Sigmoid colon (tissue), 7 donors: ENCODE results near the gene SPOCK1. TPM values are rescaled to one million over a fixed set of nuclear protein-coding genes. Genes with fewer than 3 reads are reported as not detected.

Experiments used
- DNase-seq: peaks from one replicate; pipeline ENCODE4 v3.0.0-alpha.2; 2019
- H3K27ac ChIP-seq, 4 donors: fragments of 200-600 bp; sonication (generic); one replicate each; pipeline ENCODE4 v1.5.1; 2016 to 2019; ENCODE audit warnings: mild to moderate bottlenecking in 1 of 4
- H3K27me3 ChIP-seq, 3 donors: fragments of 200-600 bp; sonication (generic); one replicate each; pipeline ENCODE4 v1.5.1; 2019; ENCODE audit warnings: mild to moderate bottlenecking in 1 of 3
- H3K36me3 ChIP-seq, 4 donors: fragments of 200-600 bp; sonication (generic); one replicate each; pipeline ENCODE4 v1.5.1; 2016 to 2019
- H3K4me1 ChIP-seq, 4 donors: fragments of 200-600 bp; sonication (generic); one replicate each; pipeline ENCODE4 v1.5.1; 2017 to 2019
- H3K4me3 ChIP-seq, 4 donors: fragments of 200-600 bp; sonication (generic); one replicate each; pipeline ENCODE4 v1.5.1; 2017 to 2019; ENCODE audit warnings: mild to moderate bottlenecking in 2 of 4, moderate library complexity in 1 of 4
- H3K9me3 ChIP-seq, 4 donors: fragments of 200-600 bp in 3 of 4; sonication (generic) in 3 of 4; one replicate each; pipeline versions ENCODE4 v1.5.1 to v1.6.1; 2013 to 2019
- EP300 ChIP-seq, 4 donors: sonication (generic); formaldehyde crosslinking; IDR thresholded peaks; one replicate each; pipeline ENCODE4 v1.6.1; 2017; ENCODE audit warnings: antibody characterized with exemption in 4 of 4
- POLR2A ChIP-seq, 2 donors: fragments of 450-650 bp; IDR thresholded peaks; one replicate each; pipeline ENCODE4 v1.6.1; 2016; ENCODE audit warnings: antibody characterized with exemption in 2 of 2, mild to moderate bottlenecking in 2 of 2, moderate library complexity in 2 of 2
- POLR2AphosphoS5 ChIP-seq, 4 donors: sonication (generic); formaldehyde crosslinking; IDR thresholded peaks; one replicate each; pipeline ENCODE4 v1.6.1; 2017; ENCODE audit warnings: antibody characterized with exemption in 4 of 4
- WGBS, 2 donors: extraction: QIAGEN DNeasy Blood & Tissue Kit; methylation state at CpG; one replicate each; pipeline ENCODE4 v1.1.7; 2013; 5-methylcytosine and 5-hydroxymethylcytosine counted together
- intact Hi-C: fragments of 100-400 bp; cut with DNase I; formaldehyde crosslinking; loops from one replicate; pipeline ENCODE4 v1.15.1; 2023
- polyA plus RNA-seq, 3 donors: library from polyadenylated mRNA; stranded (reverse); fragments of 200-250 nt; gene quantifications; one replicate each; pipeline ENCODE4 v1.2.3, GENCODE V29; 2013
- total RNA-seq, 4 donors: library from RNA; depleted of rRNA; stranded (reverse); fragments of >200 nt; gene quantifications; one replicate each; pipeline ENCODE4 v1.1.0, GENCODE V29; 2016
- TF ChIP-seq, protein P1 (sequence below), 4 experiments: fragments of 450-650 bp in 3 of 4; fragments of 200-600 bp in 1 of 4; IDR thresholded peaks; one replicate each; pipeline ENCODE4 v1.5.1; 2016 to 2019; ENCODE audit warnings: antibody characterized with exemption in 4 of 4, mild to moderate bottlenecking in 3 of 4, moderate library complexity in 2 of 4
- donor health status: healthy with polysubstance abuse.
- donor health status: Bipolar disorder and iron deficiency.
- donor health status: healthy.

SPOCK1 gene
- total and polyA plus RNA-seq, 7 donors: 2.4 to 104 (median 33.4) TPM

DNA sequence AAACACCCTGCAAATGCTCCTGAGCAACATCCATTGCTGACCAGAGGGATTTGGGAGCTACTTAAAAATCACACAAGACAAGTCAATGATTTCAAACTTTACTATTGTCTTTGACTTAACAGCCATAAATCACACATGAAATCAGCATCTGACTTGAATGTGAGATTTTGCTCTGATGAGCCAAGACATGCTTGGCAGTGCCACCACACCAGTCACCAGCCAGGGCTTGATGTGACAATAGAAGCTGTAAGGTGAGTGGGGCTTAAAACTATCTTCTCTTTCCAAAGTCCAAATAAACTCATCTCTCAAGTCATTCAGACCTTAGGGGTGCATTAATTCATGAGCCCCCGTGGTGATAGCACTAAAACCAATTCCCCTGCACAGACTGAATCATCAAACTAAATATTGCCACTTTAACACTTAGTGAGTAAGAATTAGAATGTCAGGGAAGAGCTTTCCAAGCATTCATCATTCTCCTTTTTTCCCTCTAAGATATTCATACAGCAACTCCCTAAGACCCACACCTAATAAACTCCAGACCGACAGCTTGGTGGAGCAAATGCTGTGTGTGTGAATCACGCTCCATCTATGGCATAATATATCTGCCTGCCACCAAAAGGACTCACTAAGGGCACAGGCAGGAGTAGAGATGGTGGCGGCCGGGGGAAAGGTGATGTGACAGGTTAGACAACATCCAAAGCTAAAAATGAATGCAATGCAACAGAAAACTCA is 119.4 kb downstream of the SPOCK1 start:
- TF ChIP-seq, protein P1, sequence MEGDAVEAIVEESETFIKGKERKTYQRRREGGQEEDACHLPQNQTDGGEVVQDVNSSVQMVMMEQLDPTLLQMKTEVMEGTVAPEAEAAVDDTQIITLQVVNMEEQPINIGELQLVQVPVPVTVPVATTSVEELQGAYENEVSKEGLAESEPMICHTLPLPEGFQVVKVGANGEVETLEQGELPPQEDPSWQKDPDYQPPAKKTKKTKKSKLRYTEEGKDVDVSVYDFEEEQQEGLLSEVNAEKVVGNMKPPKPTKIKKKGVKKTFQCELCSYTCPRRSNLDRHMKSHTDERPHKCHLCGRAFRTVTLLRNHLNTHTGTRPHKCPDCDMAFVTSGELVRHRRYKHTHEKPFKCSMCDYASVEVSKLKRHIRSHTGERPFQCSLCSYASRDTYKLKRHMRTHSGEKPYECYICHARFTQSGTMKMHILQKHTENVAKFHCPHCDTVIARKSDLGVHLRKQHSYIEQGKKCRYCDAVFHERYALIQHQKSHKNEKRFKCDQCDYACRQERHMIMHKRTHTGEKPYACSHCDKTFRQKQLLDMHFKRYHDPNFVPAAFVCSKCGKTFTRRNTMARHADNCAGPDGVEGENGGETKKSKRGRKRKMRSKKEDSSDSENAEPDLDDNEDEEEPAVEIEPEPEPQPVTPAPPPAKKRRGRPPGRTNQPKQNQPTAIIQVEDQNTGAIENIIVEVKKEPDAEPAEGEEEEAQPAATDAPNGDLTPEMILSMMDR (IDR thresholded peaks at IDR 0.05): no peak
- TF ChIP-seq POLR2AphosphoS5 (IDR thresholded peaks at IDR 0.05) (no peak), EP300 (IDR thresholded peaks at IDR 0.05) (no peak), POLR2A (IDR thresholded peaks at IDR 0.05) (no peak)
- Histone ChIP-seq H3K27me3 (no peaks in the 10 kb centered on the region), H3K27ac (no peak overlapping the region), H3K36me3 (no peaks in the 10 kb centered on the region), H3K9me3 (no peaks in the 10 kb centered on the region), H3K4me3 (no peak overlapping the region), H3K4me1 (peaks cover 0 to 27% (median 0%) of the 10 kb centered on the region in 4 donors)
- WGBS, 2 donors: 72 to 88% methylated on average over 5 of the region's 5 CpGs
- no peak for DNase-seq
- intact Hi-C loops: no loop called here

DNA sequence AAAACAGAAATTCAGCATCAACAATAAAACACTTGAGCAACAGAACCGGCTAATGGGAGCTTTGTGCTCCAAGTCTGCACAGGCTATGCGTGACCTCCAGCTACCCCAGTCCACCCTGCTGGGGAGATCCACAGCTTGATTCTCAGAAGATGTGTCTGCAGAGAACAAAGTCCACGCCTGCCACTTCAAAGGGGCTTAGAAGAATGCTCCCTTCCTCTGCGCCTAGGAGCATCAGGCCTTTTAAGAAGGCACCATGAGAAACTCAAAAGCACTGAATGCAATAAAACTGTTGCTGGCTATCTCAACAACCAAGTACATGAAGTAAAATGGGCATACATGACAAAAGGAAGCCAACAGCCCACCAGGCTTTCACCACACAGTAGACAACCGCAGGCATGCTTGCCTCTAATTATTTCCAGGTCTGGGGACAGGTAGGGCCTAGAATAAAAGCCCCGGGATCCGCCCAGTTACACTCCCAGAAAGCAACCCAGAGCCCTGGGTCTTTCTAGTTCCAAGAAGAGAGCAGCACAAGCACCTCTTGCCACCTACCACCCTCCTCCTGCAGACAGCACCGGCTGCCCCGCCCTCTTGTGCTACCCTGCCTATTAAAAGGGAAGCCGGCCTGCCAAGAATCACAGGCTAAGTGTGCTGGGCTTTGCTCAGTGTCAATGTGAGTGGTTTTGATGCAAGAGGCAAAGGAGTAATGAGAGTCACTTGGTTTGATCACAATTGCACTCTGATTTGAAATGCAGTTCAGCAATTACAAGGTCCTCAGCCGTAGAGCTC is 123.2 kb downstream of the SPOCK1 start:
- H3K4me3 ChIP-seq: no peak overlapping the region
- H3K4me1 ChIP-seq: peaks cover 0 to 27% (median 0%) of the 10 kb centered on the region in 4 donors
- H3K27me3 ChIP-seq: no peaks in the 10 kb centered on the region
- TF ChIP-seq POLR2AphosphoS5 (IDR thresholded peaks at IDR 0.05) (no peak), POLR2A (IDR thresholded peaks at IDR 0.05) (no peak), EP300 (IDR thresholded peaks at IDR 0.05) (no peak)
- TF ChIP-seq, protein P1 (IDR thresholded peaks at IDR 0.05): no peak
- 61 to 70% methylated on average over 11 of the region's 11 CpGs for WGBS, 2 donors
- intact Hi-C loops: no loop called here
- no peaks in the 10 kb centered on the region for H3K36me3 ChIP-seq
- DNase-seq: no peak
- no peaks in the 10 kb centered on the region for H3K9me3 ChIP-seq
- no peak overlapping the region for H3K27ac ChIP-seq

DNA sequence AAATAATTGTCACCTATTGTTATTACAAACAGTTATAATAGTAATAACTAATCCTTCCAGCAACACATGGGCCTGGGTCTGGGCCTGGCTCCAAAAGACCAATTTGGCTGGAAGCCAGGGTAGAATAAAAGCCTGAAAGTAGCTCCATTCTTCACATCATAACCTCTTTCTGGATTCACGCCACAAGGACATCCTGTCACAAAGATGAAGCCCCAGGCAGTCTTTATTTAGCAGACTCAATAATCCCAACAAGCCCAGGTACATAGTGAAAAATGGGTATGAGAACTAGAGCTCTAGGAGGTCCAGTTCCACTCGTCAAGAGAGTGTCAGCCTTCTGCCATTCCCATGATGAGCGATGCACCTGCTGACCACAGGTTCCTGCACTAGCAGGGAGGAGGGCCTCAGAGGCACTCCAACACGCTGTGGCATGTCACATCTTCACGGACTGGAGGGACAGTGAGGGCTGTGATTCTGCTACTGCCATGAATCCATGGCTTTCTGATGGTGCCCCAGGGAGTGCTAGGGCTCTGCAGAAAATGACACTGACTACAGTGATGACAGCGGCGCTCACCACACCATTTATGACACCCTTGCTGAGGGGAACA is 124.9 kb downstream of the SPOCK1 start:
- no peak overlapping the region for H3K4me3 ChIP-seq
- DNase-seq: no peak
- intact Hi-C loops: no loop called here
- 68 to 78% methylated on average over 7 of the region's 7 CpGs for WGBS, 2 donors
- no peaks in the 10 kb centered on the region for H3K9me3 ChIP-seq
- no peaks in the 10 kb centered on the region for H3K27me3 ChIP-seq
- H3K4me1 ChIP-seq: peaks cover 0 to 18% (median 0%) of the 10 kb centered on the region in 4 donors
- TF ChIP-seq POLR2AphosphoS5 (IDR thresholded peaks at IDR 0.05) (no peak), EP300 (IDR thresholded peaks at IDR 0.05) (no peak), POLR2A (IDR thresholded peaks at IDR 0.05) (no peak)
- TF ChIP-seq, protein P1 (IDR thresholded peaks at IDR 0.05): no peak
- no peaks in the 10 kb centered on the region for H3K36me3 ChIP-seq
- H3K27ac ChIP-seq: no peak overlapping the region

DNA sequence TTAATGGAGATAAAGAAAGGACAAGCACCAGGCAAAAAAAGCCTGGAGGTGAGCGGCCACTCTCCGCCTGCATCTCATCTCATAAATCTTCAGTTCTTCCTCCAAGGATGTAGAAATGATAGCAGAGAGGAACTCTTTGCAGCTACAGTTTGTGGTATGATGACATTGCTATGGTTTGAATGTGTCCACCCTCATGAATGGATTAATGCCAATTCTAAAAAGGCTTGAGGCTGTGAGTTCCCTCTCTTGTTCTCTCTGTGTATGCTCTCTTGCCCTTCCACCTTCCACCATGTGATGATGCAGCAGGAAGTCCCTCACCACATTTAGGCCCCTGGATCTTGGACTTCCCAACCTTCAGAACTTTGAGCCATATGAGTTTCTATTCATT is 126.4 kb downstream of the SPOCK1 start:
- Histone ChIP-seq H3K36me3 (no peaks in the 10 kb centered on the region), H3K4me1 (peaks cover 0 to 18% (median 0%) of the 10 kb centered on the region in 4 donors), H3K9me3 (no peaks in the 10 kb centered on the region), H3K4me3 (no peak overlapping the region), H3K27me3 (no peaks in the 10 kb centered on the region), H3K27ac (no peak overlapping the region)
- intact Hi-C loops: no loop called here
- no peak for DNase-seq
- TF ChIP-seq POLR2A (IDR thresholded peaks at IDR 0.05) (no peak), EP300 (IDR thresholded peaks at IDR 0.05) (no peak), POLR2AphosphoS5 (IDR thresholded peaks at IDR 0.05) (no peak)
- TF ChIP-seq, protein P1 (IDR thresholded peaks at IDR 0.05): no peak
- WGBS, 2 donors: 82 to 93% methylated on average over 2 of the region's 2 CpGs
